IMR-90 (cell line): Measurements from ENCODE around the gene TMC3. TPM values are rescaled to one million over a fixed set of nuclear protein-coding genes. Genes with fewer than 3 reads are reported as not detected.

ENCODE experiments used
- ATAC-seq: fragments of 200-7000 bp; cut with Tn5 transposase; 2 replicates; pipeline ENCODE4 v1.9.1; 2020; ENCODE audit warnings: low read depth, mild to moderate bottlenecking, moderate library complexity
- BruUV-seq: library from RNA; stranded (reverse); fragments of 400-500 nt; replicated peaks from 2 replicates; lab custom pipeline; 2021; lab: Mats Ljungman, UMichigan
- CTCF ChIA-PET: fragments of 300-600 bp; formaldehyde crosslinking; extraction: SDS; loops from one replicate; lab custom pipeline; 2021; ENCODE audit warnings: antibody characterized with exemption; lab: Yijun Ruan, JAX
- POLR2A ChIA-PET: fragments of 300-600 bp; sonication (Branson Sonifier 250); formaldehyde crosslinking; loops from one replicate; lab custom pipeline; 2022; ENCODE audit warnings: antibody characterized with exemption; ENCODE audit not compliant: unreplicated experiment; lab: Charles Lee
- DNase-seq: peaks from one replicate; pipeline ENCODE4 v3.0.0; 2013
- H2AFZ ChIP-seq: replicated peaks from 2 replicates; pipeline ENCODE3; 2013; ENCODE audit warnings: low read length, mild to moderate bottlenecking; ENCODE audit not compliant: poor library complexity
- H2AK5ac ChIP-seq: 2 replicates; pipeline ENCODE4 v1.6.1; 2013; ENCODE audit warnings: low read depth, low read length, inconsistent platforms
- H2AK9ac ChIP-seq: replicated peaks from 2 replicates; pipeline ENCODE3; 2013; ENCODE audit warnings: mild to moderate bottlenecking, low read depth, low read length, moderate library complexity; ENCODE audit not compliant: poor library complexity
- H2BK120ac ChIP-seq: 2 replicates; pipeline ENCODE4 v1.6.1; 2013; ENCODE audit warnings: low read depth, low read length, inconsistent platforms
- H2BK15ac ChIP-seq: 3 replicates; pipeline ENCODE4 v1.6.1; 2013; ENCODE audit warnings: low read depth, low read length, inconsistent platforms
- H2BK20ac ChIP-seq: 2 replicates; pipeline ENCODE4 v1.6.1; 2013; ENCODE audit warnings: low read depth, mild to moderate bottlenecking, inconsistent platforms, low read length, moderate library complexity
- H2BK5ac ChIP-seq: 2 replicates; pipeline ENCODE4 v1.6.1; 2013; ENCODE audit warnings: mild to moderate bottlenecking, low read depth, low read length, inconsistent platforms; ENCODE audit not compliant: poor library complexity, severe bottlenecking
- H3K14ac ChIP-seq: replicated peaks from 2 replicates; pipeline ENCODE4 v1.6.1; 2013; ENCODE audit warnings: low read depth, low read length, inconsistent platforms
- H3K18ac ChIP-seq: 2 replicates; pipeline ENCODE4 v1.6.1; 2013; ENCODE audit warnings: low read depth, low read length, control low read depth
- H3K23ac ChIP-seq: 2 replicates; pipeline ENCODE4 v1.6.1; 2013; ENCODE audit warnings: low read depth, low read length, inconsistent platforms
- H3K27ac ChIP-seq: 2 replicates; pipeline ENCODE4 v1.5.1; 2013; ENCODE audit warnings: mild to moderate bottlenecking, control low read depth, low read length; ENCODE audit not compliant: insufficient read depth
- H3K27me3 ChIP-seq: 2 replicates; pipeline ENCODE4 v1.6.1; 2013; ENCODE audit warnings: low read length; ENCODE audit not compliant: control insufficient read depth, insufficient read depth
- H3K36me3 ChIP-seq: 2 replicates; pipeline ENCODE4 v1.6.1; 2013; ENCODE audit warnings: low read length, mixed read lengths; ENCODE audit not compliant: control insufficient read depth, insufficient read depth
- H3K4ac ChIP-seq: 2 replicates; pipeline ENCODE4 v1.6.1; 2013; ENCODE audit warnings: low read depth, low read length, inconsistent platforms
- H3K4me1 ChIP-seq: 2 replicates; pipeline ENCODE4 v1.6.1; 2013; ENCODE audit warnings: low read length, mixed read lengths; ENCODE audit not compliant: control insufficient read depth, insufficient read depth
- H3K4me2 ChIP-seq: 2 replicates; pipeline ENCODE4 v1.6.1; 2013; ENCODE audit warnings: low read depth, mild to moderate bottlenecking, control low read depth, low read length, moderate library complexity
- H3K4me3 ChIP-seq: 2 replicates; pipeline ENCODE4 v1.5.1; 2013; ENCODE audit warnings: low read depth, mild to moderate bottlenecking, control low read depth, low read length, moderate library complexity; ENCODE audit not compliant: insufficient read depth
- H3K56ac ChIP-seq: 2 replicates; pipeline ENCODE4 v1.6.1; 2013; ENCODE audit warnings: low read length, inconsistent platforms; ENCODE audit not compliant: insufficient read depth; ENCODE audit errors: extremely low read depth
- H3K79me1 ChIP-seq, 2 experiments: 2 replicates each; pipeline ENCODE4 v1.6.1; 2013; ENCODE audit warnings: low read length in 2 of 2, inconsistent platforms in 1 of 2, low read depth in 1 of 2
- H3K9ac ChIP-seq: 2 replicates; pipeline ENCODE4 v1.6.1; 2013; ENCODE audit warnings: low read depth, low read length, control low read depth
- H3K9me1 ChIP-seq: 2 replicates; pipeline ENCODE4 v1.6.1; 2013; ENCODE audit warnings: low read length, inconsistent platforms; ENCODE audit not compliant: insufficient read depth
- H3K9me3 ChIP-seq: 2 replicates; pipeline ENCODE4 v1.6.1; 2013; ENCODE audit warnings: low read length; ENCODE audit not compliant: control insufficient read depth, insufficient read depth
- H4K20me1 ChIP-seq: 2 replicates; pipeline ENCODE4 v1.6.1; 2013; ENCODE audit warnings: low read length, inconsistent platforms; ENCODE audit not compliant: insufficient read depth
- H4K5ac ChIP-seq: 2 replicates; pipeline ENCODE4 v1.6.1; 2013; ENCODE audit warnings: mild to moderate bottlenecking, low read depth, low read length, control low read depth
- H4K8ac ChIP-seq, 2 experiments: 2 replicates each; pipeline ENCODE4 v1.6.1; 2013; ENCODE audit warnings: low read depth in 2 of 2, low read length in 2 of 2, control low read depth in 1 of 2, inconsistent platforms in 1 of 2
- H4K91ac ChIP-seq: 2 replicates; pipeline ENCODE4 v1.6.1; 2013; ENCODE audit warnings: low read depth, low read length, inconsistent platforms; ENCODE audit not compliant: insufficient read depth
- BHLHE40 ChIP-seq: fragments of 150-350 bp; IDR thresholded peaks from 2 replicates; pipeline ENCODE4 v1.6.1; 2016; ENCODE audit warnings: mild to moderate bottlenecking, low read depth, low read length
- CHD1 ChIP-seq: IDR thresholded peaks from 2 replicates; pipeline ENCODE4 v1.6.1; 2012; ENCODE audit warnings: low read depth, low read length, improper control_type of control experiment
- ELK1 ChIP-seq: fragments of 150-350 bp; IDR thresholded peaks from 2 replicates; pipeline ENCODE4 v1.6.1; 2016; ENCODE audit warnings: low read depth, mild to moderate bottlenecking, low read length, moderate library complexity, borderline replicate concordance
- FOS ChIP-seq: fragments of 150-350 bp; IDR thresholded peaks from 2 replicates; pipeline ENCODE4 v1.6.1; 2016; ENCODE audit warnings: low read depth, low read length
- MXI1 ChIP-seq: IDR thresholded peaks from 2 replicates; pipeline ENCODE4 v1.6.1; 2012; ENCODE audit warnings: low read depth, mild to moderate bottlenecking, low read length, moderate library complexity, borderline replicate concordance
- NFE2L2 ChIP-seq: fragments of 150-350 bp; IDR thresholded peaks from 2 replicates; pipeline ENCODE4 v1.6.1; 2016; ENCODE audit warnings: low read depth, mild to moderate bottlenecking, low read length
- POLR2A ChIP-seq: IDR thresholded peaks from 2 replicates; pipeline ENCODE4 v1.6.1; 2012; ENCODE audit warnings: mild to moderate bottlenecking, low read depth, low read length
- RFX5 ChIP-seq: IDR thresholded peaks from 2 replicates; pipeline ENCODE4 v1.8.0; 2012; ENCODE audit warnings: low read depth, mild to moderate bottlenecking, low read length, moderate library complexity
- USF2 ChIP-seq: fragments of 150-350 bp; IDR thresholded peaks from 2 replicates; pipeline ENCODE4 v1.6.1; 2017; ENCODE audit warnings: mild to moderate bottlenecking, antibody characterized with exemption, low read length, low read depth
- WGBS, 2 experiments: methylation state at CpG; one replicate each; pipeline versions ENCODE4 v1.1.5 to v1.1.7; 2013; ENCODE audit warnings: missing lambda C conversion rate in 2 of 2; ENCODE audit not compliant: insufficient read length in 1 of 2; ENCODE audit errors: extremely low coverage in 2 of 2; 5-methylcytosine and 5-hydroxymethylcytosine counted together
- dilution Hi-C: fragments of 300-500 bp; cut with HindIII; formaldehyde crosslinking; loops from one replicate; pipeline ENCODE4 v1.14.3; 2018; ENCODE audit warnings: low sequenced_read_pairs; ENCODE audit not compliant: unreplicated experiment
- in situ Hi-C: fragments of 300-500 bp; cut with MboI; formaldehyde crosslinking; loops from 3 replicates; pipeline ENCODE4 v1.14.3; 2019; ENCODE audit warnings: low sequenced_read_pairs, inconsistent platforms, mixed read lengths
- intact Hi-C: fragments of 100-400 bp; cut with micrococcal nuclease; formaldehyde crosslinking; loops from 2 replicates; pipeline ENCODE4 v1.10.0; 2022
- polyA plus RNA-seq, 3 experiments: library from polyadenylated mRNA; depleted of rRNA; stranded (reverse); fragments of >200 nt; gene quantifications; 2 replicates each; pipeline ENCODE4 v1.2.3, GENCODE V29; 2012; ENCODE audit warnings: low replicate concordance in 1 of 3
- total RNA-seq: library from RNA; depleted of rRNA; stranded (reverse); fragments of >200 nt; gene quantifications from 2 replicates; pipeline ENCODE4 v1.2.3, GENCODE V29; 2012

TMC3 gene
- total and polyA plus RNA-seq, 2 of the 4 experiments (the other 2 are of a cell fraction): not detected

- Histone ChIP-seq H2BK120ac (no peak overlapping the region), H2AFZ (no peak overlapping the region), H3K4me2 (no peak overlapping the region), H3K4me3 (no peak overlapping the region), H3K18ac (no peak overlapping the region), H3K56ac (no peak overlapping the region), H3K9me1 (peaks cover 7% of the 10 kb centered on the region; the same call in 1 of the 2 replicates), H3K27ac (no peak overlapping the region), H3K14ac (no peak overlapping the region), H2AK5ac (no peak overlapping the region), H3K4me1 (peaks cover 9% of the 10 kb centered on the region), H4K91ac (no peak overlapping the region), H4K20me1 (no peaks in the 10 kb centered on the region), H2BK20ac (no peak overlapping the region), H3K27me3 (no peaks in the 10 kb centered on the region; the same call in 1 of the 2 replicates), H3K4ac (no peak overlapping the region), H2BK5ac (no peak overlapping the region), H2BK15ac (no peak overlapping the region), H3K9ac (no peak overlapping the region), H2AK9ac (no peak overlapping the region), H3K79me1 (no peaks in the 10 kb centered on the region), H3K9me3 (no peaks in the 10 kb centered on the region), H4K8ac (no peak overlapping the region), H3K36me3 (no peaks in the 10 kb centered on the region), H3K23ac (no peak overlapping the region), H4K5ac (no peak overlapping the region)
- no TSS peak for BruUV-seq
- no peak for ATAC-seq
- in situ Hi-C loops (loop anchor here (10.0 kb wide), 1 partner anchor 53 kb away; no protein-coding TSS in a partner anchor), intact Hi-C loops (loop anchor here (5.0 kb wide), 1 partner anchor 41 kb away; no protein-coding TSS in a partner anchor), dilution Hi-C loops (no loop called here)
- DNase-seq: no peak
- ChIA-PET CTCF (no interaction called here), POLR2A (no interaction called here)
- no peak for TF ChIP-seq ELK1
- TF ChIP-seq BHLHE40: no peak
- no peak for TF ChIP-seq FOS
- TF ChIP-seq CHD1: no peak
- no peak for TF ChIP-seq MXI1
- no peak for TF ChIP-seq NFE2L2
- no peak for TF ChIP-seq RFX5
- no peak for TF ChIP-seq USF2
- TF ChIP-seq POLR2A: no peak
- WGBS, 2 experiments: no CpG with 5 or more reads among the region's 4 CpGs
Observed at GRCh38 chr15:81341351-81341750, 32.7 kb downstream of the TMC3 start.
